KOPT-K1 (cell line): ENCODE results near the gene PRDM11.
"Not testable (repeated sequence)": the region's sequence is repeated elsewhere in the genome, so short reads cannot be mapped to it uniquely, and the experiment has no call there.

Experiments
- H3K27ac ChIP-seq: fragments of 200-600 bp; sonication (generic); 2 replicates; pipeline ENCODE4 v1.5.1; 2016; ENCODE audit warnings: antibody characterized with exemption, mild to moderate bottlenecking, low read depth, low read length; ENCODE audit not compliant: poor library complexity, severe bottlenecking
- H3K36me3 ChIP-seq: fragments of 200-600 bp; sonication (generic); 2 replicates; pipeline ENCODE4 v1.5.1; 2017; ENCODE audit warnings: antibody characterized with exemption, mild to moderate bottlenecking, low read length, moderate library complexity; ENCODE audit not compliant: insufficient read depth
- H3K9me3 ChIP-seq: fragments of 200-600 bp; sonication (generic); 2 replicates; pipeline ENCODE4 v1.5.1; 2017; ENCODE audit warnings: antibody characterized with exemption, low read length, mild to moderate bottlenecking; ENCODE audit not compliant: insufficient read depth, poor library complexity, severe bottlenecking

Gene PRDM11

GRCh38 chr11:45109400-45109799, 37.0 kb upstream of the PRDM11 start:
- no peaks in the 10 kb centered on the region for H3K9me3 ChIP-seq
- no peak overlapping the region for H3K27ac ChIP-seq
- no peaks in the 10 kb centered on the region for H3K36me3 ChIP-seq

- H3K9me3 ChIP-seq = no peaks in the 10 kb centered on the region
- no peaks in the 10 kb centered on the region for H3K36me3 ChIP-seq
- H3K27ac ChIP-seq = no peak overlapping the region
These were observed 35.9 kb upstream of the PRDM11 start for GRCh38 chr11:45110562-45110961.

- Histone ChIP-seq H3K36me3 (no peaks in the 10 kb centered on the region), H3K27ac (no peak overlapping the region), H3K9me3 (no peaks in the 10 kb centered on the region)
These were observed 32.6 kb upstream of the PRDM11 start for GRCh38 chr11:45113807-45114206.

- H3K9me3 ChIP-seq = peaks cover 21% of the 10 kb centered on the region
- not testable (repeated sequence) for H3K27ac ChIP-seq, H3K36me3 ChIP-seq
These were observed 18.6 kb upstream of the PRDM11 start for GRCh38 chr11:45127836-45128235.

GRCh38 chr11:45133878-45134277, 12.6 kb upstream of the PRDM11 start:
- no peak overlapping the region for H3K27ac ChIP-seq
- H3K9me3 ChIP-seq = peaks cover 19% of the 10 kb centered on the region
- no peaks in the 10 kb centered on the region for H3K36me3 ChIP-seq

- Histone ChIP-seq H3K27ac (no peak overlapping the region), H3K9me3 (no peaks in the 10 kb centered on the region), H3K36me3 (no peaks in the 10 kb centered on the region)
These were observed 5.3 kb upstream of the PRDM11 start for GRCh38 chr11:45141171-45141570.

GRCh38 chr11:45141631-45142030, 4.8 kb upstream of the PRDM11 start:
- H3K9me3 ChIP-seq = no peaks in the 10 kb centered on the region
- no peak overlapping the region for H3K27ac ChIP-seq
- no peaks in the 10 kb centered on the region for H3K36me3 ChIP-seq

GRCh38 chr11:45142241-45143055, 4.0 kb upstream of the PRDM11 start:
- H3K9me3 ChIP-seq = no peaks in the 10 kb centered on the region
- H3K36me3 ChIP-seq = no peaks in the 10 kb centered on the region
- no peak overlapping the region for H3K27ac ChIP-seq

- Histone ChIP-seq H3K27ac (no peak overlapping the region), H3K36me3 (no peaks in the 10 kb centered on the region), H3K9me3 (no peaks in the 10 kb centered on the region)
These were observed 2.9 kb upstream of the PRDM11 start for GRCh38 chr11:45143494-45143893.

- Histone ChIP-seq H3K27ac (no peak overlapping the region), H3K9me3 (no peaks in the 10 kb centered on the region), H3K36me3 (no peaks in the 10 kb centered on the region)
These were observed 2.0 kb upstream of the PRDM11 start for GRCh38 chr11:45144126-45145082.

- Histone ChIP-seq H3K36me3 (no peaks in the 10 kb centered on the region), H3K9me3 (no peaks in the 10 kb centered on the region), H3K27ac (no peak overlapping the region)
These were observed 1.4 kb upstream of the PRDM11 start for GRCh38 chr11:45145083-45145378.

- H3K9me3 ChIP-seq = no peaks in the 10 kb centered on the region
- H3K27ac ChIP-seq = no peak overlapping the region
- H3K36me3 ChIP-seq = no peaks in the 10 kb centered on the region
These were observed 914 bp upstream of the PRDM11 start for GRCh38 chr11:45145379-45146071.

GRCh38 chr11:45147017-45147728, 734 bp downstream of the PRDM11 start:
- Histone ChIP-seq H3K9me3 (no peaks in the 10 kb centered on the region), H3K36me3 (no peaks in the 10 kb centered on the region), H3K27ac (no peak overlapping the region)

GRCh38 chr11:45147891-45148675, 1.6 kb downstream of the PRDM11 start:
- Histone ChIP-seq H3K27ac (no peak overlapping the region), H3K36me3 (no peaks in the 10 kb centered on the region), H3K9me3 (no peaks in the 10 kb centered on the region)
